ENCODE measurements around the gene CD38. TPM values are rescaled to one million over a fixed set of nuclear protein-coding genes. Genes with fewer than 3 reads are reported as not detected.

CD38 gene
- total and polyA plus RNA-seq, 7 donors: 1.5 to 6.8 (median 3.7) TPM

GRCh38 chr4:15784959-15785634 is 7.0 kb downstream of the CD38 start:
- intact Hi-C loops (cut with DNase I): no loop called here
- DNase-seq (no peak), ATAC-seq (no peak)

GRCh38 chr4:15786743-15787142 is 8.6 kb downstream of the CD38 start:
- Histone ChIP-seq H3K9me3 (no peaks in the 10 kb centered on the region), H3K4me1 (no peaks in the 10 kb centered on the region), H3K36me3 (ENCODE audit: insufficient read depth in 1 of 2, low read depth in 1 of 2) (no peaks in the 10 kb centered on the region), H3K27ac (no peak overlapping the region), H3K4me3 (no peak overlapping the region), H3K27me3 (ENCODE audit: insufficient read depth in 3 of 3, low read length in 2 of 3) (no peaks in the 10 kb centered on the region)
- 95 to 98% (median 96%) methylated on average over 20 to 26 of the region's 26 CpGs for WGBS, 3 donors
- ATAC-seq: no peak
- TF ChIP-seq CTCF (IDR thresholded peaks at IDR 0.05): no peak
- no peak for DNase-seq
- intact Hi-C loops (cut with DNase I): no loop called here

More at GRCh38 chr4:15784959-15785634, 7.0 kb downstream of the CD38 start:
- whole genome bisulfite sequencing, 3 donors: 85 to 93% (median 85%) methylated on average over 5 of the region's 5 CpGs
- no peaks in the 10 kb centered on the region for H3K9me3 ChIP-seq
- H3K4me1 ChIP-seq: peaks cover 12% of the 10 kb centered on the region
- no peaks in the 10 kb centered on the region for H3K36me3 ChIP-seq (ENCODE audit: insufficient read depth in 1 of 2, low read depth in 1 of 2)
- H3K27ac ChIP-seq: no peak overlapping the region
- H3K4me3 ChIP-seq: no peak overlapping the region
- TF ChIP-seq CTCF (IDR thresholded peaks at IDR 0.05): no peak
- no peaks in the 10 kb centered on the region for H3K27me3 ChIP-seq (ENCODE audit: insufficient read depth in 3 of 3, low read length in 2 of 3)

- 32 to 45% (median 34%) methylated on average over 2 of the region's 2 CpGs for WGBS, 3 donors
- TF ChIP-seq CTCF (IDR thresholded peaks at IDR 0.05): no peak
- Histone ChIP-seq H3K4me1 (peaks cover 9% of the 10 kb centered on the region), H3K9me3 (no peaks in the 10 kb centered on the region), H3K27me3 (ENCODE audit: insufficient read depth in 3 of 3, low read length in 2 of 3) (no peaks in the 10 kb centered on the region), H3K27ac (no peak overlapping the region), H3K36me3 (ENCODE audit: insufficient read depth in 1 of 2, low read depth in 1 of 2) (no peaks in the 10 kb centered on the region), H3K4me3 (no peak overlapping the region)
- ATAC-seq (no peak), DNase-seq (no peak)
- intact Hi-C loops (cut with DNase I): no loop called here
Measured at GRCh38 chr4:15792974-15793373, 14.8 kb downstream of the CD38 start.

- Histone ChIP-seq H3K9me3 (no peaks in the 10 kb centered on the region), H3K36me3 (ENCODE audit: insufficient read depth in 1 of 2, low read depth in 1 of 2) (no peaks in the 10 kb centered on the region), H3K27ac (no peak overlapping the region), H3K4me3 (no peak overlapping the region), H3K4me1 (peaks cover 9% of the 10 kb centered on the region), H3K27me3 (ENCODE audit: insufficient read depth in 3 of 3, low read length in 2 of 3) (no peaks in the 10 kb centered on the region)
- WGBS, 3 donors: 53 to 83% (median 70%) methylated on average over 3 of the region's 3 CpGs
- ATAC-seq (peak in 2 of 4 donors; percentile 66 to 67), DNase-seq (no peak)
- no peak for TF ChIP-seq CTCF (IDR thresholded peaks at IDR 0.05)
- intact Hi-C loops (cut with DNase I): no loop called here
Measured at GRCh38 chr4:15793506-15794363, 15.6 kb downstream of the CD38 start.
